Osteoblast (primary cell): ENCODE results near the gene NUP93. TPM values are rescaled to one million over a fixed set of nuclear protein-coding genes. Genes with fewer than 3 reads are reported as not detected.

Experiments
- DNase-seq: peaks from one replicate; pipeline ENCODE4 v3.0.0; 2011; ENCODE audit warnings: low spot score, mixed read lengths; ENCODE audit not compliant: insufficient read length; ENCODE audit errors: missing footprints
- H2AFZ ChIP-seq: 2 replicates; pipeline ENCODE4 v1.6.0; 2011; ENCODE audit warnings: mild to moderate bottlenecking, low read length
- H3K27ac ChIP-seq: 2 replicates; pipeline ENCODE4 v1.5.1; 2011; ENCODE audit warnings: mild to moderate bottlenecking, low read depth, low read length, moderate library complexity
- H3K27me3 ChIP-seq: 2 replicates; pipeline ENCODE4 v1.6.0; 2012; ENCODE audit warnings: mild to moderate bottlenecking, control low read depth, inconsistent platforms, low read length, moderate library complexity; ENCODE audit not compliant: insufficient read depth
- H3K36me3 ChIP-seq: 2 replicates; pipeline ENCODE4 v1.5.1; 2011; ENCODE audit warnings: mild to moderate bottlenecking, low read length, control low read depth, moderate library complexity; ENCODE audit not compliant: insufficient read depth
- H3K4me1 ChIP-seq: 2 replicates; pipeline ENCODE4 v1.5.1; 2011; ENCODE audit warnings: mild to moderate bottlenecking, low read length, control low read depth, moderate library complexity; ENCODE audit not compliant: insufficient read depth
- H3K4me2 ChIP-seq: 2 replicates; pipeline ENCODE4 v1.6.0; 2011; ENCODE audit warnings: mild to moderate bottlenecking, low read length; ENCODE audit not compliant: insufficient read depth
- H3K4me3 ChIP-seq: fragments of 200-600 bp; sonication (generic); 3 replicates; pipeline ENCODE4 v1.5.1; 2012; ENCODE audit warnings: mild to moderate bottlenecking, low read length, inconsistent platforms; ENCODE audit not compliant: insufficient read depth
- H3K79me2 ChIP-seq: 2 replicates; pipeline ENCODE4 v1.6.0; 2012; ENCODE audit warnings: mild to moderate bottlenecking, low read length, control low read depth, inconsistent platforms; ENCODE audit not compliant: insufficient read depth
- H3K9me3 ChIP-seq: 2 replicates; pipeline ENCODE4 v1.5.1; 2011; ENCODE audit warnings: low read depth, low read length, control low read depth
- H4K20me1 ChIP-seq: 2 replicates; pipeline ENCODE4 v1.6.0; 2012; ENCODE audit warnings: mild to moderate bottlenecking, low read length, control low read depth; ENCODE audit not compliant: insufficient read depth
- total RNA-seq: library from RNA; depleted of rRNA; stranded (reverse); fragments of >200 nt; gene quantifications from 2 replicates; pipeline ENCODE4 v1.2.3, GENCODE V29; 2012
- TF ChIP-seq, protein P1 (sequence below): IDR thresholded peaks from 2 replicates; pipeline ENCODE4 v1.5.1; 2011; ENCODE audit warnings: mild to moderate bottlenecking, low read depth, low read length, moderate library complexity; ENCODE audit errors: extremely low read depth

Gene NUP93
- total RNA-seq, 1 donor = 40.5 TPM

DNA sequence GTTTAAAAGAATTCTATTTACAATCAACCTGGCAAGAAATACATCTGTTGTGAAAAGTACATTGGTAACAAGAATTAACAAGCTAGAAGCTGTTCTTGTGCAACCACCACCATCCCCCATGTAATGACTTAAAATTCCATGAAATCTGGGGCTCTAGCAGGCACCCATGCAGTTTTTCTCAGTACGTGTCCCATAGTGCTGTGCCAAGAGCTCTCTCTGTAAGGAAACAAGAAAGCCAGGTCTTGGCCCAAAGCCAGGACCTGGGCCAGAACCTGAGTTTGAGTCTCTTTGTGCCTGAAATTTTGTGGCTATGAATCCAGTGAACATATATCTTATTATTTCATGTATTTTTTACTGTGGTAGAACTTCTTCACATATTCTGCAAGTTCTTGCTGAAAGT lies 46.6 kb downstream of the NUP93 start:
- H4K20me1 ChIP-seq = peaks cover 3% of the 10 kb centered on the region
- no peaks in the 10 kb centered on the region for H3K4me1 ChIP-seq
- DNase-seq = no peak
- H3K27me3 ChIP-seq = no peaks in the 10 kb centered on the region
- peaks cover 48% of the 10 kb centered on the region for H3K79me2 ChIP-seq
- H3K4me2 ChIP-seq = no peak overlapping the region
- TF ChIP-seq, protein P1, sequence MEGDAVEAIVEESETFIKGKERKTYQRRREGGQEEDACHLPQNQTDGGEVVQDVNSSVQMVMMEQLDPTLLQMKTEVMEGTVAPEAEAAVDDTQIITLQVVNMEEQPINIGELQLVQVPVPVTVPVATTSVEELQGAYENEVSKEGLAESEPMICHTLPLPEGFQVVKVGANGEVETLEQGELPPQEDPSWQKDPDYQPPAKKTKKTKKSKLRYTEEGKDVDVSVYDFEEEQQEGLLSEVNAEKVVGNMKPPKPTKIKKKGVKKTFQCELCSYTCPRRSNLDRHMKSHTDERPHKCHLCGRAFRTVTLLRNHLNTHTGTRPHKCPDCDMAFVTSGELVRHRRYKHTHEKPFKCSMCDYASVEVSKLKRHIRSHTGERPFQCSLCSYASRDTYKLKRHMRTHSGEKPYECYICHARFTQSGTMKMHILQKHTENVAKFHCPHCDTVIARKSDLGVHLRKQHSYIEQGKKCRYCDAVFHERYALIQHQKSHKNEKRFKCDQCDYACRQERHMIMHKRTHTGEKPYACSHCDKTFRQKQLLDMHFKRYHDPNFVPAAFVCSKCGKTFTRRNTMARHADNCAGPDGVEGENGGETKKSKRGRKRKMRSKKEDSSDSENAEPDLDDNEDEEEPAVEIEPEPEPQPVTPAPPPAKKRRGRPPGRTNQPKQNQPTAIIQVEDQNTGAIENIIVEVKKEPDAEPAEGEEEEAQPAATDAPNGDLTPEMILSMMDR = no peak
- no peak overlapping the region for H3K4me3 ChIP-seq
- no peak overlapping the region for H3K27ac ChIP-seq
- H3K36me3 ChIP-seq = no peaks in the 10 kb centered on the region
- H2AFZ ChIP-seq = no peak overlapping the region
- H3K9me3 ChIP-seq = no peaks in the 10 kb centered on the region

DNA sequence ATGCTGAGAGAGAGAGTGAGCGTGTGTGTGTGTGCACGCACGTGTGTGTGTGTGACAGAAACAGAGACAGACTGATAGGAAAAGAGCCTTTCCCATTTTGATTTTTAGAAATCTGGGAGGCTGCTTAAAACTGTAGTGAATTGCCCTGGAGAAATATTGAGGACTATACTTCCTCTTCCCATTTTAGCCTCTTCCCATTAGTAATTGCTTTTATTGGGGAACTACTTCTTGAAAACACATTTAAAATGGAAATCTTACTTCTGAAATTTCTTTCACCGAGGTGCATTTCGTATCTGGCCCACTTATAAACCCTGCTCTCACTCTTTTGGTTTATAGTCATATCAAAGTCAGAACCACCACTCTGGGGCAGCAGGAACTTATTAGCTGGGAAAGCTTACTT lies 47.1 kb downstream of the NUP93 start:
- TF ChIP-seq, protein P1 = no peak
- Histone ChIP-seq H3K36me3 (no peaks in the 10 kb centered on the region), H3K4me3 (no peak overlapping the region), H2AFZ (no peak overlapping the region), H3K9me3 (no peaks in the 10 kb centered on the region), H4K20me1 (peaks cover 3% of the 10 kb centered on the region), H3K79me2 (peaks cover 46% of the 10 kb centered on the region), H3K4me2 (no peak overlapping the region), H3K27me3 (no peaks in the 10 kb centered on the region), H3K27ac (no peak overlapping the region), H3K4me1 (no peaks in the 10 kb centered on the region)
- no peak for DNase-seq

DNA sequence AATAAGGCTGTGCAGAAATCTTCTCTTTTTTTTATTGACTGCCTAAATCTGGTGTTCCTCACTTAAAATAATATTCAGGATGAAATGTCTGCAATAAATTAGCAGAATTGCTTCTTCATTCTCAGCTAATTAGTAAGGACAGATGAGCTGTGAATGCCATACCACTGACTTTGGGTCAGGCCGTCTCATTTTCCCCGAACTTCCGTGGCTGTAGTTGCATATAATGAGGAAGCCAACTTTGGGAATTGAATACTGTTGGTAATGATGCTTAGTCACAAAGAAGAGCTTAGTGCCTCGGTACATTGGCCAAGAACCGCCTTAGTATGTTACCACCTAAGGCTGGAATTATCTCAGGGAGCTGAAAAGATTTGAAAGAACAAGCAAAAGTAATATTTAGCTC lies 47.6 kb downstream of the NUP93 start:
- Histone ChIP-seq H3K9me3 (no peaks in the 10 kb centered on the region), H3K79me2 (peaks cover 41% of the 10 kb centered on the region), H3K36me3 (no peaks in the 10 kb centered on the region), H3K27me3 (no peaks in the 10 kb centered on the region), H4K20me1 (peaks cover 3% of the 10 kb centered on the region), H3K4me3 (no peak overlapping the region), H3K27ac (no peak overlapping the region), H2AFZ (no peak overlapping the region), H3K4me2 (no peak overlapping the region), H3K4me1 (no peaks in the 10 kb centered on the region)
- no peak for DNase-seq
- TF ChIP-seq, protein P1 = no peak

DNA sequence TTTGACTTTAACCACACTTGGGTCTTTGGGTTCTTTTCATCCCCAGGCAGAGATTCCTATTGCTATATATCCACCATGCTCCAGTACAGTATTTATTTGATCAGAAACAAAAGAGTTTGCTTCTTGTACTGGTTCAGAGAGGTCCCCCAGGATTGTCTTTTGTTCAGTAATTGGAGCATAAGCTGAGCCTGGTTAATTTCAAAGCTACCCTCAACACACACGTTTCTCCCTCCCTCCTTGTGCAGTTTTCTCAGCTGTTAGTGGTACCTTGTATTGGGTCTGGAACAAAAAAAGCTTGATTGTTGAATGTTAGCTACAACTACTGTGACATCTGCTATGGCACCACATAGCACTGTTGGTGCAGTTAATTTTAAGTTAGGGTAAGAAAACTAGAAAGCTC lies 50.0 kb downstream of the NUP93 start:
- TF ChIP-seq, protein P1 = no peak
- Histone ChIP-seq H2AFZ (no peak overlapping the region), H3K9me3 (no peaks in the 10 kb centered on the region), H4K20me1 (peaks cover 3% of the 10 kb centered on the region), H3K4me3 (no peak overlapping the region), H3K27ac (no peak overlapping the region), H3K4me1 (no peaks in the 10 kb centered on the region), H3K4me2 (no peak overlapping the region), H3K27me3 (no peaks in the 10 kb centered on the region), H3K79me2 (peaks cover 34% of the 10 kb centered on the region), H3K36me3 (no peaks in the 10 kb centered on the region)
- no peak for DNase-seq
